HL-60 (cell line): ENCODE results near the gene PTGES3L.
A peak's percentile ranks its signal among the peaks of the same experiment; 100 is the strongest.

Experiments
- DNase-seq, 2 experiments: peaks; one replicate each; pipeline ENCODE4 v3.0.0-alpha.2; 2010 to 2020; ENCODE audit warnings: low read depth in 1 of 2, low spot score in 1 of 2
- H3K27ac ChIP-seq: fragments of 250-450 bp; sonication (Bioruptor Pico); replicated peaks from 2 replicates; pipeline ENCODE4 v1.5.1; 2020; ENCODE audit warnings: mild to moderate bottlenecking, moderate library complexity
- H3K27me3 ChIP-seq: fragments of 250-450 bp; sonication (Bioruptor Pico); 2 replicates; pipeline ENCODE4 v1.5.1; 2021; ENCODE audit warnings: mild to moderate bottlenecking, moderate library complexity; ENCODE audit not compliant: insufficient read depth, poor library complexity, severe bottlenecking
- H3K4me3 ChIP-seq: replicated peaks from 2 replicates; pipeline ENCODE4 v1.5.1; 2011; ENCODE audit warnings: mild to moderate bottlenecking, control low read depth, low read length; ENCODE audit not compliant: insufficient read depth
- CTCF ChIP-seq: IDR thresholded peaks from one replicate; pipeline ENCODE4 v1.5.1; 2011; ENCODE audit warnings: low read length, control low read depth, inconsistent platforms; ENCODE audit not compliant: insufficient read depth
- GABPA ChIP-seq: IDR thresholded peaks from 2 replicates; pipeline ENCODE4 v1.6.1; 2012; ENCODE audit warnings: low read depth
- POLR2AphosphoS5 ChIP-seq: IDR thresholded peaks from 2 replicates; pipeline ENCODE4 v1.6.1; 2012; ENCODE audit warnings: low read depth
- SPI1 ChIP-seq: IDR thresholded peaks from 2 replicates; pipeline ENCODE4 v1.6.1; 2012; ENCODE audit warnings: low read depth, mild to moderate bottlenecking, borderline replicate concordance
- TF ChIP-seq, protein P1 (sequence below): IDR thresholded peaks from 2 replicates; pipeline ENCODE4 v1.6.1; 2012; ENCODE audit warnings: low read depth; ENCODE audit not compliant: insufficient replicate concordance

PTGES3L gene

DNA sequence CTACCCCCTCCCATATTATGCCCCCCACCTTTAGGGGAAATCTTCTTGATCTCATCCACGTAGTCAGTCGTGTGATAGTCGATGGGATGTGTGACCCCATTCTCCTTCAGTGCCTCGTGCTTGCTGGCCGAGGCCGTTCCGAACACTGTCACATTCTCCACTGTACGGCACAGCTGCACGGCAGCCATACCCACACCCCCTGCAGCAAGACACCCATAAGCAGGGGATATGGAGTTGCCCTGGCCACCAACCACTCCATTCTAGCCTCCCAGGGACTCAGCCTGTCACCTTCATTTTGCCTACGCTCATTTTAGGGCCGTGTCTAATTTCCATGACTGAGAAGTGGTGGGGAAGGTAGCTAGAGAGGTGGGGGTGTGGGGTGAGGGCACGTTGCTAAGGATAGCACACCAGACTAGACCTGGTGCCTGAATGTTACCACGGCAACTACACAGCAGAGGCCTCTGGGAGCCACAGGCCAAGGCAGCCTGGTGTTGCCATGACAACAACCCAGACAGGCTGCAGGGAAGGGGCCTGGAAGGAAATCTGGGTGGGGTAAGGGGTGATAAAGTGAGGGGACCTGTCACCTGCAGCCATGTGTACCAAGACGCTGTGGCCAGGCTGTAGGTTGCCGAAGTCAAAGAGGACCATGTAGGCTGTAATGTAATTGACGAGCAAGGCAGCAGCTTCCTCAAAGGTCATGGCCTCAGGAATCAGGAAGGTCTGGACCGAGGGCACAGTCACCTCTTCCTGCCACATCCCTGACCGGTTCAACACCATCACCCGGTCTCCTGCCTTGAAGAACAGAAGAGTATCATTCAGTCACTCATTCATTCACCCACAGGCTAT lies 38.4 kb upstream of the PTGES3L start:
- Histone ChIP-seq H3K4me3 (no peak overlapping the region; the same call in 1 of the 2 replicates), H3K27ac (peak overlapping the region; percentile 93), H3K27me3 (no peaks in the 10 kb centered on the region)
- TF ChIP-seq, protein P1, sequence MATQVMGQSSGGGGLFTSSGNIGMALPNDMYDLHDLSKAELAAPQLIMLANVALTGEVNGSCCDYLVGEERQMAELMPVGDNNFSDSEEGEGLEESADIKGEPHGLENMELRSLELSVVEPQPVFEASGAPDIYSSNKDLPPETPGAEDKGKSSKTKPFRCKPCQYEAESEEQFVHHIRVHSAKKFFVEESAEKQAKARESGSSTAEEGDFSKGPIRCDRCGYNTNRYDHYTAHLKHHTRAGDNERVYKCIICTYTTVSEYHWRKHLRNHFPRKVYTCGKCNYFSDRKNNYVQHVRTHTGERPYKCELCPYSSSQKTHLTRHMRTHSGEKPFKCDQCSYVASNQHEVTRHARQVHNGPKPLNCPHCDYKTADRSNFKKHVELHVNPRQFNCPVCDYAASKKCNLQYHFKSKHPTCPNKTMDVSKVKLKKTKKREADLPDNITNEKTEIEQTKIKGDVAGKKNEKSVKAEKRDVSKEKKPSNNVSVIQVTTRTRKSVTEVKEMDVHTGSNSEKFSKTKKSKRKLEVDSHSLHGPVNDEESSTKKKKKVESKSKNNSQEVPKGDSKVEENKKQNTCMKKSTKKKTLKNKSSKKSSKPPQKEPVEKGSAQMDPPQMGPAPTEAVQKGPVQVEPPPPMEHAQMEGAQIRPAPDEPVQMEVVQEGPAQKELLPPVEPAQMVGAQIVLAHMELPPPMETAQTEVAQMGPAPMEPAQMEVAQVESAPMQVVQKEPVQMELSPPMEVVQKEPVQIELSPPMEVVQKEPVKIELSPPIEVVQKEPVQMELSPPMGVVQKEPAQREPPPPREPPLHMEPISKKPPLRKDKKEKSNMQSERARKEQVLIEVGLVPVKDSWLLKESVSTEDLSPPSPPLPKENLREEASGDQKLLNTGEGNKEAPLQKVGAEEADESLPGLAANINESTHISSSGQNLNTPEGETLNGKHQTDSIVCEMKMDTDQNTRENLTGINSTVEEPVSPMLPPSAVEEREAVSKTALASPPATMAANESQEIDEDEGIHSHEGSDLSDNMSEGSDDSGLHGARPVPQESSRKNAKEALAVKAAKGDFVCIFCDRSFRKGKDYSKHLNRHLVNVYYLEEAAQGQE = no peak
- no peak for TF ChIP-seq SPI1
- TF ChIP-seq GABPA = no peak
- TF ChIP-seq CTCF = no peak
- TF ChIP-seq POLR2AphosphoS5 = peak; percentile 37; the same call in 1 of the 2 replicates
- DNase-seq = peak in 1 of 2 experiments; percentile 55

DNA sequence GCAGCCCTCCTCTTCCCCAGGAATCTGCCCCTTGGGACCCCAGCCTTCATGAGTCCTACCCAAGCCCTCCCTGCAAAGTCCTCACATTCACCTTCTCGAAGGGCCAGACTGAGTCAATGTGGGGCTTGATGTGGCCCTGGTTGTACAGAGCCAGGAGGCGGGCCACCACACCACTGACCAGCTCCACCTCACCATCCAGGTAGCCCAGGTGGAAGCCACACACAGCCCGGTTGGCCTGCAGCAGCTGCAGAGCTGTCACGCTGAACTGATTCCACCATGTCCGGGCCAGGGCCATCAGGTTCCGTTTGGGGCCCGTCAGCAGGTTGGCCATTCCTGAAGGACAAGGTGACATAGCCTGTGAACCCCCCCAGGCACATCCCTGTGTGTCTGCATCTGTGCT lies 36.3 kb upstream of the PTGES3L start:
- no peak overlapping the region for H3K4me3 ChIP-seq
- H3K27me3 ChIP-seq = no peaks in the 10 kb centered on the region
- no peak for DNase-seq
- no peak for TF ChIP-seq CTCF
- no peak for TF ChIP-seq SPI1
- TF ChIP-seq POLR2AphosphoS5 = no peak
- TF ChIP-seq GABPA = no peak
- TF ChIP-seq, protein P1 = no peak
- peak overlapping the region; percentile 71 for H3K27ac ChIP-seq

DNA sequence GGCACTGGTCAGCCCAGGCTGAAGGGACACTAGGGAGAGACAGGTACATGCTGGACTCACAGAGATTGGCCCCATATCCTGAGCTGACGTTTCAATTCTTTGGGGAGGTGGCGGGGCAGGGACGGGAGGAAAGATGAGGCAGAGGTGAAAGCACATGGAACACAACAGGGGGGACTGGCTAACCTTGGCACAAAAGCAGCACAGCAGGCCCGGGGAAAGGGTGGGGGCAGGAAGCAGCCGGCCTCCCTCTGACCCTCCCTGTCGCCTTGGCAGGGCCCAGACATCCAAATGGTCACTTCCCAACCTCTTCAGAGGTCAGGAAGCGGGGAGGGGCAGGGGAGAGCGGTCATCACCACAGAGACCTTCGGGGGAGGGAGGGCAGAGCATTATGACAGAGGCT lies 35.7 kb upstream of the PTGES3L start:
- H3K27ac ChIP-seq = peak overlapping the region; percentile 71

More for the DNA sequence above, 35.7 kb upstream of the PTGES3L start:
- Histone ChIP-seq H3K27me3 (no peaks in the 10 kb centered on the region), H3K4me3 (no peak overlapping the region)
- TF ChIP-seq, protein P1 = no peak
- TF ChIP-seq CTCF (no peak), SPI1 (no peak), GABPA (no peak), POLR2AphosphoS5 (no peak)
- DNase-seq = no peak
